ENCODE results near the gene RO60. TPM values are rescaled to one million over a fixed set of nuclear protein-coding genes. Genes with fewer than 3 reads are reported as not detected.

Gene RO60
- total RNA-seq, 2 donors from 2014 or later, result 79.4 to 92.0 TPM

DNA sequence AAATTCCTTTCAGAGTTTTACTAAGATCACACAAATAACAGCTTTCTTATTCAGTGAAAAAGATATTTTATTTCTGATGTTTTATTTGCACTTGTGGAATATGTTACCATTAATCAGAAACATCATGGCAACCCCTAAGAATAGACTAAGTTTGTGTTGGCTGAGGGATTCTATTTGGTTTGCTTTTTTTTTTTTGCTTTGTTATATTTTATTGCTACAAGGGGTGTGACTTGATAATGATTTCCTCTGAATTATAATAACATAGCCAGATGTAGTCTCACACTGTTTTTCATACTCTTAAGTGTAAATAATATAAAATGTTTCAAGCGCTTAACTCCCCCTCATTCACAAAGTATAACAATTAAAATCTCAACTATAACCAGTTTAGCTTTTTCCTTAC is 25.9 kb downstream of the RO60 start:
- peaks cover 5% of the 10 kb centered on the region for H3K4me1 ChIP-seq (ENCODE audit: control insufficient read depth, insufficient read depth, low read length)
- Mint-ChIP-seq H3K4me3 (no peak overlapping the region), H3K36me3 (ENCODE audit: low read depth) (peaks cover 46% of the 10 kb centered on the region), H3K4me1 (peaks cover 20% of the 10 kb centered on the region), H3K27me3 (ENCODE audit: insufficient read depth) (no peaks in the 10 kb centered on the region), H3K27ac (no peak overlapping the region), H3K9me3 (no peaks in the 10 kb centered on the region)
- H3K27ac ChIP-seq (ENCODE audit: low read depth, low read length), result no peak overlapping the region
- H3K9me3 ChIP-seq (ENCODE audit: control insufficient read depth, low read length), result peaks cover 4% of the 10 kb centered on the region
- no peak for DNase-seq
- H3K9ac ChIP-seq (ENCODE audit: extremely low read depth, low read length, poor library complexity, severe bottlenecking), result no peak overlapping the region
- H3K27me3 ChIP-seq (ENCODE audit: control insufficient read depth, insufficient read depth, low read length, poor library complexity, severe bottlenecking), result no peaks in the 10 kb centered on the region
- TF ChIP-seq, protein P1, sequence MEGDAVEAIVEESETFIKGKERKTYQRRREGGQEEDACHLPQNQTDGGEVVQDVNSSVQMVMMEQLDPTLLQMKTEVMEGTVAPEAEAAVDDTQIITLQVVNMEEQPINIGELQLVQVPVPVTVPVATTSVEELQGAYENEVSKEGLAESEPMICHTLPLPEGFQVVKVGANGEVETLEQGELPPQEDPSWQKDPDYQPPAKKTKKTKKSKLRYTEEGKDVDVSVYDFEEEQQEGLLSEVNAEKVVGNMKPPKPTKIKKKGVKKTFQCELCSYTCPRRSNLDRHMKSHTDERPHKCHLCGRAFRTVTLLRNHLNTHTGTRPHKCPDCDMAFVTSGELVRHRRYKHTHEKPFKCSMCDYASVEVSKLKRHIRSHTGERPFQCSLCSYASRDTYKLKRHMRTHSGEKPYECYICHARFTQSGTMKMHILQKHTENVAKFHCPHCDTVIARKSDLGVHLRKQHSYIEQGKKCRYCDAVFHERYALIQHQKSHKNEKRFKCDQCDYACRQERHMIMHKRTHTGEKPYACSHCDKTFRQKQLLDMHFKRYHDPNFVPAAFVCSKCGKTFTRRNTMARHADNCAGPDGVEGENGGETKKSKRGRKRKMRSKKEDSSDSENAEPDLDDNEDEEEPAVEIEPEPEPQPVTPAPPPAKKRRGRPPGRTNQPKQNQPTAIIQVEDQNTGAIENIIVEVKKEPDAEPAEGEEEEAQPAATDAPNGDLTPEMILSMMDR (conservative IDR thresholded peaks at IDR 0.05), result no peak
- H3K4me3 ChIP-seq (ENCODE audit: low read length), result no peak overlapping the region
- 100% methylated on average over 1 of the region's 1 CpG; no CpG with 5 or more reads in 1 of the 2 experiments for WGBS, 2 experiments (ENCODE audit: insufficient coverage in 1 of 2, insufficient read length in 1 of 2)
- H3K36me3 ChIP-seq (ENCODE audit: control insufficient read depth, insufficient read depth, low read length), result peaks cover 51% of the 10 kb centered on the region

- no peaks in the 10 kb centered on the region for H3K27me3 Mint-ChIP-seq (ENCODE audit: insufficient read depth)
- peaks cover 5% of the 10 kb centered on the region for H3K4me1 ChIP-seq (ENCODE audit: control insufficient read depth, insufficient read depth, low read length)
- no peak overlapping the region for H3K27ac Mint-ChIP-seq
- H3K9ac ChIP-seq (ENCODE audit: extremely low read depth, low read length, poor library complexity, severe bottlenecking), result no peak overlapping the region
- H3K36me3 Mint-ChIP-seq (ENCODE audit: low read depth), result peaks cover 42% of the 10 kb centered on the region
- no peak overlapping the region for H3K4me3 Mint-ChIP-seq
- TF ChIP-seq, protein P1 (conservative IDR thresholded peaks at IDR 0.05), result no peak
- DNase-seq, result no peak
- no peak overlapping the region for H3K4me3 ChIP-seq (ENCODE audit: low read length)
- H3K27me3 ChIP-seq (ENCODE audit: control insufficient read depth, insufficient read depth, low read length, poor library complexity, severe bottlenecking), result no peaks in the 10 kb centered on the region
- no peaks in the 10 kb centered on the region for H3K9me3 Mint-ChIP-seq
- peaks cover 53% of the 10 kb centered on the region for H3K36me3 ChIP-seq (ENCODE audit: control insufficient read depth, insufficient read depth, low read length)
- H3K9me3 ChIP-seq (ENCODE audit: control insufficient read depth, low read length), result no peaks in the 10 kb centered on the region
- WGBS, 2 experiments (ENCODE audit: insufficient coverage in 1 of 2, insufficient read length in 1 of 2), result 73% methylated on average over 1 of the region's 3 CpGs; no CpG with 5 or more reads in 1 of the 2 experiments
- H3K4me1 Mint-ChIP-seq, result peaks cover 20% of the 10 kb centered on the region
- no peak overlapping the region for H3K27ac ChIP-seq (ENCODE audit: low read depth, low read length)
These were observed 26.9 kb downstream of the RO60 start for GRCh38 chr1:193086342-193086741.

GRCh38 chr1:193087893-193088292 is 28.5 kb downstream of the RO60 start:
- Mint-ChIP-seq H3K27me3 (ENCODE audit: insufficient read depth) (no peaks in the 10 kb centered on the region), H3K9me3 (no peaks in the 10 kb centered on the region), H3K36me3 (ENCODE audit: low read depth) (peaks cover 34% of the 10 kb centered on the region), H3K27ac (no peak overlapping the region), H3K4me1 (peaks cover 15% of the 10 kb centered on the region), H3K4me3 (no peak overlapping the region)
- no peak for DNase-seq
- Histone ChIP-seq H3K27me3 (ENCODE audit: control insufficient read depth, insufficient read depth, low read length, poor library complexity, severe bottlenecking) (no peaks in the 10 kb centered on the region), H3K4me3 (ENCODE audit: low read length) (no peak overlapping the region), H3K9ac (ENCODE audit: extremely low read depth, low read length, poor library complexity, severe bottlenecking) (no peak overlapping the region), H3K36me3 (ENCODE audit: control insufficient read depth, insufficient read depth, low read length) (peaks cover 46% of the 10 kb centered on the region), H3K27ac (ENCODE audit: low read depth, low read length) (no peak overlapping the region), H3K4me1 (ENCODE audit: control insufficient read depth, insufficient read depth, low read length) (no peaks in the 10 kb centered on the region), H3K9me3 (ENCODE audit: control insufficient read depth, low read length) (no peaks in the 10 kb centered on the region)
- 86% methylated on average over 3 of the region's 3 CpGs; no CpG with 5 or more reads in 1 of the 2 experiments for WGBS, 2 experiments (ENCODE audit: insufficient coverage in 1 of 2, insufficient read length in 1 of 2)
- TF ChIP-seq, protein P1 (conservative IDR thresholded peaks at IDR 0.05), result no peak
